Measurements from ENCODE around the gene MPG. TPM values are rescaled to one million over a fixed set of nuclear protein-coding genes. Genes with fewer than 3 reads are reported as not detected.

MPG gene, protein sequence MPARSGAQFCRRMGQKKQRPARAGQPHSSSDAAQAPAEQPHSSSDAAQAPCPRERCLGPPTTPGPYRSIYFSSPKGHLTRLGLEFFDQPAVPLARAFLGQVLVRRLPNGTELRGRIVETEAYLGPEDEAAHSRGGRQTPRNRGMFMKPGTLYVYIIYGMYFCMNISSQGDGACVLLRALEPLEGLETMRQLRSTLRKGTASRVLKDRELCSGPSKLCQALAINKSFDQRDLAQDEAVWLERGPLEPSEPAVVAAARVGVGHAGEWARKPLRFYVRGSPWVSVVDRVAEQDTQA
- 257 and 267 TPM in 2 replicates for total RNA-seq

DNA sequence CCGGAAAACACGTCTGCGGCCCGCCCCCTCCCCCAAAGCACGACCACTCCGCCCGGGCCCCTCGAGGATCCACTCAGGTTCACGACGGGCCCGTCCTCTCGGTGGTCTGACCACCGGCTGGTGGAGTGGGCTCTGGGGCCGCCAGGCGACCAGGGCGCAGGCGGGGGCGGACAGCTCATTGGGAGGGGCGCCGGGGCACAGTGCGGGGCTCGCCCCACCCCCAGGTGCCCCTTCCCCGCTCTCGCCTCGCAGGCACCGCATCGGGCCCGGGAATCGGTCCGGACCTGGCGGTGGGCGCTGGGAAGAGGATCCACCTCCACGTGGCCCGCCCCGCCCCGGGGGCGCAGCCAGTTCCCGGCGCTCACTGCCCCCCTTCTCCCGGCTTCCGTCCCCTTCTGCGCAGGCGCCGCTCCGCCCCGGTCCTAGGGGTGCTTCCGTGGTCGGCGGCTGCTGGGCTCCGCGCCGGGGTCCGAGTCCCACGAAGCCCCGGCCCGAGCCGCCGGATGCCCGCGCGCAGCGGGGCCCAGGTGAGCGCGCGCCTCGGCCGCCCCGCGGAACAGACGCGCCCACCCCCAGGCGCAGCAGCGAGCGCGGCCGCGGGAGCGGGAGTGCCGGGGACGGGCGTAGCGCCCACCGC lies at the start of gene MPG:
TSS of gene MPG (plus strand) at position 419 of the 637 bp plus-strand sequence. CDS start at position 504, 85 bp downstream.

DNA sequence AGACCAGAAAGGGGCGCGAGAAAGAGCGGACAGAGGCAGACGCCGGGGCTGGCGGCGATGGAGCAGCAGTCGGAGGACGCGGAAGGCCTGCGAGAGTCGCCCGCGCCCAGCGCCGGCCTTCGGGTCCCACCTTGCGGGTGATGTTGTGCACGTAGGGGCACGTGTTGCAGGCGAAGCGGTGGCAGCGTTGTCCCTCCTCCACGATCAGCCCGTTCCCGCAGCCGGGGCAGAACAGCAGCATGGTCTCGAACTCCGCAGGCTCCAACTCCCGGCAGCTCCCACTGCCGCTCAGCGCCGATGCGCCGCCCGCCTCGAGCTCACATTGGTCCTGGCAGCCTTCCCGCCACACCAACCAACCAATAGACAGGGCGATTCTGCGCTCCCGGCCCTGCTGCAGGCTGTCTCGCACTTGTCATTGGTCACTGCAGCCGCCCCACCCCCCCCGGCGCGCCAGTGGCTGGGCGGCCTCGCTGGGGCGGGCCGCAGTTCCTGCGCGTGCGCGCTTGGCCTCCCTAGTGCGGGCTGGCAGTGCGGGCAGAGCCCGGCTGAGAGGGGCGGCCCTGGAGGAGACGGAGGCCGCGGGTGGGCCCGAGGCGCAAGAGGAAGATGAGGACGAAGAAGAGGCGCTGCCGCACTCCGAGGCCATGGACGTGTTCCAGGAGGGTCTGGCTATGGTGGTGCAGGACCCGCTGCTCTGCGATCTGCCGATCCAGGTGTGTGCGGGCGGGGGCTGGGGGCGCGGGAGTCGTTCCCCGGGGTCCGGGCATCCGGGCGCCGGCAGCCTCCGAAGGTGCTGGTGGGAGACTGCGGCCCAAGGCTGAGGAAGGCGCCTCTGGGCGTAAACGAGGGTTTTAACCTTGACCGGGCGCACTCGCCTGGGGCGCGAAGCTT lies 24.4 kb upstream of the MPG start, which contains the start of the genes POLR3K and SNRNP25:
TSS of gene POLR3K (minus strand) at position 263 of the 891 bp plus-strand sequence. CDS start at position 241, 22 bp downstream.
TSS of gene SNRNP25 (plus strand) at position 483 of the 891 bp plus-strand sequence. CDS start at position 672, 189 bp downstream.

DNA sequence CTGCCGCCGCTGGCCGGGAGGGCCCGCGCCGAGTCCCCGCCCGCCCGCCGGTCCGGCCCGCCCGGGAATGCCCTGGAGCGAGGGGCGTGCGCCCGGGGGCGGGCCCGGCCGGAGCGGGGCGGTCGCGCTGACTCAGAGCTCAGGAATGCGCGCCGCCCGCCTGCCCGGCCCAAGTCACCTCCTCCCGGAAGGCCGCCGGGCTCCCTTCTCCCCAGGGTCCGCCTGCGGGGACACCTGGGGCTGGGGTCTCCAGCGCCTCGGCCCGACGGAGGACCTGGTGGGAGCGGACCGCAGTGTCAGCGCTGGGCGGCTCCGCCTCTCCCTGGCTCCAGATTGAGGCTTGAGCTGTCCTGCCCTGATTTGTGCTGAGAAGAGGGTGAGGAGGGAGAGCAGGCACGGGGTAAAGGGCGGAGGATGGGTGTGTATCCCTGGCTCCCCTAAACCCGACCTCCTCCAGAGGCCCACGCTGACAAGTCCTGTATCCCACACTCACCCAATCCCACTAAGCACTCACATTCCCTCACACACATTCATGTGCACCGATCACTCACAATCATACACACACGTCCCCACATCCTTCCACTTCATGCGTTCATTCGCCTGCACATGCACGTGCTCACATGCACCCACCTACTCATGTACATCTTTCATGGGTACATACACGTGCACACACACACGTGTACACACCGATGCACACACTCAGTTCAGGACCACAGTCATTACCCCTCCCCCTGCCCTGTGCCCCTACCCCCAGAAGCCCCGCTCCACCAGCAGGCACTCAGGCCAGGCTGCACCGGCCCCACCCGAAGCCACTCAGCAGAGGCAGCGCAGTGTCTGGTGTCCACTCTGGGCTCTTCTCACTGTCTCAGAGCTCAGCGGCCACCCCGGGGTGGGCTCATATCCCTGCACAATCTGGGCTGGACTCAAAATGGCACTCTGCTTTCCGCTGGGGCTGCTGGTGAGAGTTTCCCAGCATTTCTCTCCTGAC lies 5.2 kb upstream of the MPG start, which contains the start of gene RHBDF1:
TSS of gene RHBDF1 (minus strand) at position 71 of the 988 bp plus-strand sequence. CDS start 7,616 bp downstream, outside the sequence.

Other genes with a start within 250 kb of the MPG start
- gene POLR3K, start 24.6 kb upstream of the MPG start, total RNA-seq: 4.0 and 6.8 TPM in 2 replicates
- 25.6 and 40.9 TPM in 2 replicates for gene SNRNP25, start 24.4 kb upstream of the MPG start, total RNA-seq
- gene RHBDF1, start 5.6 kb upstream of the MPG start, total RNA-seq: 36.4 and 39.8 TPM in 2 replicates
- 9.2 and 13.4 TPM in 2 replicates for gene NPRL3, start 60.4 kb downstream of the MPG start, total RNA-seq
- not detected in 2 replicates for gene HBZ, start 74.4 kb downstream of the MPG start, total RNA-seq
- gene HBM, start 87.8 kb downstream of the MPG start, total RNA-seq: not detected in 2 replicates
- gene HBA2, start 94.7 kb downstream of the MPG start, total RNA-seq: not detected in 2 replicates
- gene HBA1, start 98.5 kb downstream of the MPG start, total RNA-seq: not detected in 2 replicates
- 0.44 TPM in 1 of 2 replicates, not detected in the other for gene HBQ1, start 102.2 kb downstream of the MPG start, total RNA-seq
- gene LUC7L, start 151.2 kb downstream of the MPG start, total RNA-seq: 40.5 and 44.7 TPM in 2 replicates
- gene FAM234A, start 156.6 kb downstream of the MPG start, total RNA-seq: 53.0 and 73.0 TPM in 2 replicates
- gene RGS11, start 197.7 kb downstream of the MPG start, total RNA-seq: 0.22 and 4.2 TPM in 2 replicates
- gene ARHGDIG, start 202.4 kb downstream of the MPG start, total RNA-seq: 0.12 and 0.44 TPM in 2 replicates
- 0.12 TPM in 1 of 2 replicates, not detected in the other for gene PDIA2, start 204.9 kb downstream of the MPG start, total RNA-seq

All from uterine smooth muscle cell (primary cell).